ENCODE results near the gene TBX4.

TBX4 gene

DNA sequence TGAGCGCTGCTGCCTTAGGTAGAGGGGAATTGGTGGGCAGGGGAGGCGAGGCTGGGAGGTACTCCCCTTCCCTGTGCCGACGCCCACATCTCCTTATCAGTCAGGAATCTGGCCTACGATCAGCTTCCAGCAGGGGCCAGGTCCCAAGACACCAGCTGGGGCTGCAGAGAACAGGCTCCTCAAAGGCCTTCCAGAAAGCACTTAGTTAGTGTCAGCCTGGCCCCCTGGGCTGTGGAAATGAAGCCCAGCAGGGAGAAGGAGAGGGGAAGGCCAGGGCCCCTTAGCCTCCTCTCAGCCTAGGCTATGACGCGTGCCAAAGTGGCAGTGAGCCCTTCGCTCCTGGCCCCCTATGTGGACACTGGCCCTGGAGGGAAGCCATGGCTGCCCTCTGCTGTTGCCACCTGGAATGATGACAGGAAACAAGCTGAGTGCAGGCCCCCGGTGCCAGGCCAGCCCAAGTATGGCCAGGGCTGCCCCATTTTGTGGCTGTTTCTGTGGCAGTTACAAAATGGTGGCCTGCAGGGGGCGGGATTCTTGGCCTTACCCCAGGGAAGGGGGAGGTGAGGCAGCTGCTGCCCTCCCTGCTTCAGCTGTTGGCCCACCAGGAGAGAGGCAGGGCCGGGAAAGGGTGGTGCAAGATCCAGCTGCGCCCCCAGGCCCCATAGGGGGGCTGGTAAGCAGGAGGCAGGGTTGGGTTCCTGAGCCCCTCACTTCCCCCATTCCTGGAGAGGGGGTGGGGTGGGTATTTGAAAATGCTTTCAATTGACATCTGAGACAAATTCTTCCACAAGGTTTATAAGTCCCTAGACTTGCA, 11.3 kb downstream of the TBX4 start:
- TF ChIP-seq YY1 (IDR thresholded peaks at IDR 0.05; ENCODE audit: low read depth): peak; percentile 39; the same call in 1 of the 2 replicates
- no peak for TF ChIP-seq TEAD4 (IDR thresholded peaks at IDR 0.05)

DNA sequence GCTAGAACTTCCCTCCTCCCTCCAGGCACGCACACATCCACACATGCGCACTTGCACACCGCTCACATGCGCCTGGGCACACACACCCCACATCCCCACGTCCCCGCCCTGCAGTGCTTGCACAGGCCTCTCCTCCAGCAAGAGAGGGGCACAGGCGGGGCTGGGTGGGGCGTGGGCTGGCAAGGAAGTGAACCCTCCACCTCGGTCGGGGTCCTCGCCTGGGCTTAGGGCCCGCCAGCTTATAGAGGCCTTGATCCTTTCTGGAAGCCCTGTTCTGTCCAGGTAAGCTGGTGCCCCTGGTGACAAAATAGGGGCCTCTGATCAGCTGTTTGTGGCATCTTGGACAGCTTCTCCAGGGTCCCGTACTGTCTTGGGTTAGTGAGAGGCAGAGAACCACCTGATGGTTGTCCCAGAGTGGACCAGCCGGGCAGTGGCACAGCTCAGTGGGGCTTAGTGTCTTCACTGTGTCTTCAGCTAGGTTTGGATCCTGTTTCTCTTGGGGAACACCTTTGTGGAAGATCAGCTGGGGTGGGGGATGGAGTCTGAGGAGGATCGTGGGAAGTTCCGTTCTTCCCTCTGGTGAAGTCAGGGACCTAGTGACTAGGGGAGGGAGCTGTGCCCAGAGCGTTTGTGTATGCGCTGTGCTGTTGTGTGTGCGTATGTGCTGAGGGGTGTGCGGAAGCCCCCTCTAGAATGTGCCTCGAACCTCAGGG, 12.1 kb downstream of the TBX4 start:
- TF ChIP-seq, protein P1, sequence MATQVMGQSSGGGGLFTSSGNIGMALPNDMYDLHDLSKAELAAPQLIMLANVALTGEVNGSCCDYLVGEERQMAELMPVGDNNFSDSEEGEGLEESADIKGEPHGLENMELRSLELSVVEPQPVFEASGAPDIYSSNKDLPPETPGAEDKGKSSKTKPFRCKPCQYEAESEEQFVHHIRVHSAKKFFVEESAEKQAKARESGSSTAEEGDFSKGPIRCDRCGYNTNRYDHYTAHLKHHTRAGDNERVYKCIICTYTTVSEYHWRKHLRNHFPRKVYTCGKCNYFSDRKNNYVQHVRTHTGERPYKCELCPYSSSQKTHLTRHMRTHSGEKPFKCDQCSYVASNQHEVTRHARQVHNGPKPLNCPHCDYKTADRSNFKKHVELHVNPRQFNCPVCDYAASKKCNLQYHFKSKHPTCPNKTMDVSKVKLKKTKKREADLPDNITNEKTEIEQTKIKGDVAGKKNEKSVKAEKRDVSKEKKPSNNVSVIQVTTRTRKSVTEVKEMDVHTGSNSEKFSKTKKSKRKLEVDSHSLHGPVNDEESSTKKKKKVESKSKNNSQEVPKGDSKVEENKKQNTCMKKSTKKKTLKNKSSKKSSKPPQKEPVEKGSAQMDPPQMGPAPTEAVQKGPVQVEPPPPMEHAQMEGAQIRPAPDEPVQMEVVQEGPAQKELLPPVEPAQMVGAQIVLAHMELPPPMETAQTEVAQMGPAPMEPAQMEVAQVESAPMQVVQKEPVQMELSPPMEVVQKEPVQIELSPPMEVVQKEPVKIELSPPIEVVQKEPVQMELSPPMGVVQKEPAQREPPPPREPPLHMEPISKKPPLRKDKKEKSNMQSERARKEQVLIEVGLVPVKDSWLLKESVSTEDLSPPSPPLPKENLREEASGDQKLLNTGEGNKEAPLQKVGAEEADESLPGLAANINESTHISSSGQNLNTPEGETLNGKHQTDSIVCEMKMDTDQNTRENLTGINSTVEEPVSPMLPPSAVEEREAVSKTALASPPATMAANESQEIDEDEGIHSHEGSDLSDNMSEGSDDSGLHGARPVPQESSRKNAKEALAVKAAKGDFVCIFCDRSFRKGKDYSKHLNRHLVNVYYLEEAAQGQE (IDR thresholded peaks at IDR 0.05; ENCODE audit: low read depth): no peak
- TF ChIP-seq ZBTB7A (IDR thresholded peaks at IDR 0.05; ENCODE audit: low read depth): no peak

DNA sequence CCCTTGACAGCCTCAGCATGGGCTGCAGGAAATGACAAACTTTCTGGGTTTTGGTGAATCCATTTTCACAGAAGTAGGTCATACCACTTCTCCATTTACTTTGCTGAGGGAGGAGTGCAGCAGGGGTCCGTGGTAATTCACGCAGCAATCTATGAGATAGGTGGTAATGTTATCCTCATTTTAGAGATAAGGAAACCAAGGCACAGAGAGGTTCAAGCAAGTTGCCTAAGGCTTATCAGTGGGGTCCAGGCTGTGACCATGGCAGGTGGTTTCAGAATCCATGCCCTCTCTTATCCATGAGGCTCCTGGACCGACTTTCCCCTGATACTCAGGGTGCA, 12.6 kb downstream of the TBX4 start:
- TF ChIP-seq TAF1 (IDR thresholded peaks at IDR 0.05; ENCODE audit: low read depth) (no peak), YY1 (IDR thresholded peaks at IDR 0.05; ENCODE audit: low read depth) (no peak), EGR1 (IDR thresholded peaks at IDR 0.05) (no peak), NFIC (IDR thresholded peaks at IDR 0.05) (no peak)
- TF ChIP-seq, protein P2, sequence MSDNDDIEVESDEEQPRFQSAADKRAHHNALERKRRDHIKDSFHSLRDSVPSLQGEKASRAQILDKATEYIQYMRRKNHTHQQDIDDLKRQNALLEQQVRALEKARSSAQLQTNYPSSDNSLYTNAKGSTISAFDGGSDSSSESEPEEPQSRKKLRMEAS (IDR thresholded peaks at IDR 0.05): no peak

DNA sequence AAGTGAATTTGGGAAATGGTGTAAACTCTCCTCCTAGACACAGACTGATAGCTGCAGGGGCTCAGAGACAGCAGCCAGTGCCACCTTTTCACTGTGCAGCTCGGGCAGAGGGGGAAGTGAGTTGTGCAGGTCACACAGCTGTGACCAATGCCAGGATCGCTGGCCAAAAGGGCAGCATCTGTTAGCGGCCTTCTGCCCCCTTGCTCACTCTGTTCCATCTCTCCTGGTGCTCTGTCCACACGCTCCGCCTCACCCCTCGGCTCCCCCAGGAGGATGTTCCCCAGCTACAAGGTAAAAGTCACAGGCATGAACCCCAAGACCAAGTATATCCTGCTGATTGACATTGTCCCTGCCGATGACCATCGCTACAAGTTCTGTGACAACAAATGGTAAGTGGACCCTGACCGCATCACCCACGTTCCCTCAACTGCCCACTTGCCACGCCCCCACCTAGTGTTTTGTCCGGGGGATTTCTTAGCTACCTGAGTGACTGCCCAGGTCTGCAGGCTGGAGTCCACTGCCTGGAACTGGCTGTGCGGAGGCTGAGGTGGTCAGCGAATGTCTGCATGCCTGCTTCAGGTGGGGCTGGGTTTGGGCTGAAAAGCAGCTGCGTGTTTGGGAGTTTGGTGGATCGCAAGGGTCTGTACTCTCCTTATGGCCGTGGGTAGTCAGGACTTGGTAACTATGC, 13.5 kb downstream of the TBX4 start:
- TF ChIP-seq, protein P3, sequence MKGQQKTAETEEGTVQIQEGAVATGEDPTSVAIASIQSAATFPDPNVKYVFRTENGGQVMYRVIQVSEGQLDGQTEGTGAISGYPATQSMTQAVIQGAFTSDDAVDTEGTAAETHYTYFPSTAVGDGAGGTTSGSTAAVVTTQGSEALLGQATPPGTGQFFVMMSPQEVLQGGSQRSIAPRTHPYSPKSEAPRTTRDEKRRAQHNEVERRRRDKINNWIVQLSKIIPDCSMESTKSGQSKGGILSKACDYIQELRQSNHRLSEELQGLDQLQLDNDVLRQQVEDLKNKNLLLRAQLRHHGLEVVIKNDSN (IDR thresholded peaks at IDR 0.05): no peak
- TF ChIP-seq YY1 (IDR thresholded peaks at IDR 0.05; ENCODE audit: low read depth) (no peak), EGR1 (IDR thresholded peaks at IDR 0.05) (no peak)
- TF ChIP-seq, protein P2 (IDR thresholded peaks at IDR 0.05): no peak

DNA sequence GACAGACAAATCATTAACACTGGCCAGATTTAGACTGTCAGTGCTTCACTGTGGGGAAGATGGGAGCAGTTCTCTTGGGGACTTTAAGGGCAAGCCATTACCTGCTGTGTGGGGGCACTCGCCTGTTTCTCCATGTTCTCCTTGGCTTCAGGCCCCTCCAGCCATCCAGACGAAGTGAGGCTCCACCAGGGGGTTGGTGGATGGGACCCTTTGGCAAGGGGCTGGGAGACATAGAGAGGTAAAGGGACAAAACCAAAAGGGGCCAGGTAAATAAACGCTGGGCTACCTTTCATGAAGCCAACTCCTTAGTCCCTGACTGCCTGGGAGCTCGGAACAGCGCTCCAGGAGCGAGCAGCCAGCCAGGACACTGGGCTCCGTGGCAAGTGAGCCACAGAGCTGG, 14.0 kb downstream of the TBX4 start:
- TF ChIP-seq EGR1 (IDR thresholded peaks at IDR 0.05): no peak
- TF ChIP-seq ZBTB7A (IDR thresholded peaks at IDR 0.05; ENCODE audit: low read depth): no peak
- TF ChIP-seq, protein P3 (IDR thresholded peaks at IDR 0.05): no peak
- no peak for TF ChIP-seq YY1 (IDR thresholded peaks at IDR 0.05; ENCODE audit: low read depth)
- no peak for TF ChIP-seq TEAD4 (IDR thresholded peaks at IDR 0.05)
- TF ChIP-seq TCF12 (IDR thresholded peaks at IDR 0.05; ENCODE audit: low read depth): no peak
- no peak for TF ChIP-seq CREB1 (IDR thresholded peaks at IDR 0.05; ENCODE audit: low read depth)
- TF ChIP-seq, protein P2 (IDR thresholded peaks at IDR 0.05): no peak

DNA sequence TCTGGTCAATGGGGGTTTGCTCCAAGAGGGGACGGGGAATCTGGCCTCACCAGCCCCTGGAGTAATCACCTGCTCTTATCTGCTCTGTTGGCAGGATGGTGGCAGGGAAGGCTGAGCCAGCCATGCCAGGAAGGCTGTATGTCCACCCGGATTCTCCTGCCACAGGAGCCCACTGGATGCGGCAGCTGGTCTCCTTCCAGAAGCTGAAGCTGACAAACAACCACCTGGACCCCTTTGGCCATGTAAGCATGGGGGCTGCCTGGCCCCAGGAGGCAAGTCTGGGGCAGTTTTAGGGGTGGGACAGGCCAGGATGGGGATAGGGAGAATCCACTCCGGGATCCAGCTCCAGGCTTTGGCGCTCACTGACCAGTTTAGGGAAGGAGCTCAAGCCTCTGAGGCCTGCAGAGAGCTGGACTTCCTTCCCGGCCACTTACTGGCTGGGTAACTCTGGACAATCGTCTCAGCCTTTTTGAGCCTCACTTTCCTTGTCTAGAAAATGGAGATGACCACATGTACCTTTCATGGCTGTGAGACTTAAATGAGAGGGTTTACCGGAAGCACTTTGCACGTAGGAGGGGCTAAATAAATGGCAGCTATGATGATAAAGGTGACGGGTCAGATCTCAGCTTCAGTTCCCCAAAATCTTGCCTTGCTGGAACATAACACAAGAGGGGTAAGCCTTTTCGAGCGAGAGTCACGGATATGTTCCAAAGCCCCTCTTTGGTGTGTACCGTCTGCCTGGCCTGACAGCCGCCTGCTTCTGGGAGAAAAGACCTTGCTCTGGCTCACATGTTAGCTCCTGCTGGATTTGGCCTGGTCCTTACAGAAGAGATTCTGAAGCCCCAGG, 15.4 kb downstream of the TBX4 start:
- TF ChIP-seq FOXM1 (IDR thresholded peaks at IDR 0.05; ENCODE audit: borderline replicate concordance, low read depth) (no peak), RAD21 (IDR thresholded peaks at IDR 0.05; ENCODE audit: low read depth) (no peak), YY1 (IDR thresholded peaks at IDR 0.05; ENCODE audit: low read depth) (no peak), EGR1 (IDR thresholded peaks at IDR 0.05) (no peak), EP300 (IDR thresholded peaks at IDR 0.05; ENCODE audit: borderline replicate concordance) (no peak), CREB1 (IDR thresholded peaks at IDR 0.05; ENCODE audit: low read depth) (no peak), NFIC (IDR thresholded peaks at IDR 0.05) (no peak), TEAD4 (IDR thresholded peaks at IDR 0.05) (no peak), TCF12 (IDR thresholded peaks at IDR 0.05; ENCODE audit: low read depth) (no peak), CEBPB (IDR thresholded peaks at IDR 0.05) (no peak), TAF1 (IDR thresholded peaks at IDR 0.05; ENCODE audit: low read depth) (no peak), ZBTB7A (IDR thresholded peaks at IDR 0.05; ENCODE audit: low read depth) (no peak)
- TF ChIP-seq, protein P2 (IDR thresholded peaks at IDR 0.05): no peak
- TF ChIP-seq, protein P1 (IDR thresholded peaks at IDR 0.05; ENCODE audit: low read depth): no peak
- TF ChIP-seq, protein P3 (IDR thresholded peaks at IDR 0.05): no peak

All from Ishikawa (cell line).